K562 (cell line): ENCODE data around the gene CKS2. TPM values are rescaled to one million over a fixed set of nuclear protein-coding genes. Genes with fewer than 3 reads are reported as not detected.
"Not testable (repeated sequence)": the region's sequence is repeated elsewhere in the genome, so short reads cannot be mapped to it uniquely, and the experiment has no call there.

Source experiments
- ATAC-seq: fragments of 200-7000 bp; cut with Tn5 transposase; 3 replicates; pipeline ENCODE4 v1.9.1; 2020; ENCODE audit warnings: moderate library complexity
- BruUV-seq: library from RNA; stranded (reverse); fragments of 400-500 nt; replicated peaks from 2 replicates; lab custom pipeline; 2021; lab: Mats Ljungman, UMichigan
- CTCF ChIA-PET: fragments of 300-600 bp; formaldehyde crosslinking; extraction: SDS; loops from one replicate; lab custom pipeline; 2021; ENCODE audit warnings: low intra/inter-chr PET ratio; lab: Yijun Ruan, JAX
- POLR2A ChIA-PET: fragments of 300-600, 350-650 bp; sonication (Branson Sonifier 250); formaldehyde crosslinking; extraction: SDS; loops from one replicate; lab custom pipeline; 2021; ENCODE audit warnings: antibody characterized with exemption, inconsistent platforms; lab: Yijun Ruan, JAX
- DNase-seq, 4 experiments: peaks; one replicate each; pipeline versions ENCODE4 v3.0.0 to v3.0.0-alpha.2; 2011 to 2018; ENCODE audit warnings: low spot score in 3 of 4, mixed read lengths in 3 of 4; ENCODE audit errors: extremely low read depth in 1 of 4
- FAIRE-seq: peaks from 2 replicates; lab custom pipeline; 2011; peaks lifted over from hg19 to GRCh38; lab: Jason Lieb, UNC
- H2AFZ ChIP-seq: 2 replicates; pipeline ENCODE4 v1.6.0; 2011; ENCODE audit warnings: low read depth, low read length, control low read depth, inconsistent platforms
- H3K27ac ChIP-seq: fragments of 200-600 bp; 3 replicates; pipeline ENCODE4 v1.8.0; 2011; ENCODE audit warnings: low read depth, mild to moderate bottlenecking, control low read depth, inconsistent platforms, low read length, moderate library complexity, mixed read lengths; ENCODE audit errors: extremely low read depth
- H3K27me3 ChIP-seq, 2 experiments: fragments of 300-600 bp in 1 of 2; 2 replicates in 1 of 2; 3 replicates in 1 of 2; pipeline versions ENCODE4 v1.6.0 to v1.8.0; 2011; ENCODE audit warnings: inconsistent platforms in 2 of 2, low read length in 2 of 2, mild to moderate bottlenecking in 1 of 2, mixed read lengths in 1 of 2, moderate library complexity in 1 of 2; ENCODE audit not compliant: control insufficient read depth in 2 of 2, insufficient read depth in 2 of 2
- H3K36me3 ChIP-seq: fragments of 300-600 bp; 3 replicates; pipeline ENCODE4 v1.8.0; 2011; ENCODE audit warnings: mild to moderate bottlenecking, low read length, inconsistent platforms; ENCODE audit not compliant: control insufficient read depth, insufficient read depth
- H3K4me1 ChIP-seq, 2 experiments: fragments of 200-600 bp in 1 of 2; replicated peaks in 1 of 2; 2 replicates in 1 of 2; 3 replicates in 1 of 2; pipeline versions ENCODE4 v1.5.1 to v1.8.0; 2011; ENCODE audit warnings: inconsistent platforms in 2 of 2, low read length in 2 of 2, mild to moderate bottlenecking in 1 of 2, mixed read lengths in 1 of 2, moderate library complexity in 1 of 2; ENCODE audit not compliant: control insufficient read depth in 2 of 2, insufficient read depth in 2 of 2
- H3K4me2 ChIP-seq: 2 replicates; pipeline ENCODE4 v1.6.1; 2011; ENCODE audit warnings: low read length, control low read depth, inconsistent platforms, mixed read lengths; ENCODE audit not compliant: insufficient read depth
- H3K4me3 ChIP-seq: fragments of 200-600 bp; sonication (generic), shearing (Covaris generic); 2 replicates; pipeline ENCODE4 v1.5.1; 2016; ENCODE audit warnings: control low read depth, inconsistent platforms
- H3K79me2 ChIP-seq: fragments of 200-600 bp; 3 replicates; pipeline ENCODE4 v1.8.0; 2011; ENCODE audit warnings: low read length, inconsistent platforms; ENCODE audit not compliant: control insufficient read depth, insufficient read depth
- H3K9ac ChIP-seq, 2 experiments: 2 replicates each; pipeline versions ENCODE4 v1.6.0 to v1.6.1; 2011; ENCODE audit warnings: low read depth in 2 of 2, low read length in 2 of 2, control low read depth in 1 of 2, inconsistent platforms in 1 of 2, mild to moderate bottlenecking in 1 of 2, mixed read lengths in 1 of 2; ENCODE audit not compliant: insufficient read depth in 1 of 2
- H3K9me1 ChIP-seq: one replicate; pipeline ENCODE4 v1.6.0; 2011; ENCODE audit warnings: inconsistent platforms, mild to moderate bottlenecking, low read length, moderate library complexity; ENCODE audit not compliant: control insufficient read depth, insufficient read depth
- H3K9me3 ChIP-seq: replicated peaks from 2 replicates; pipeline ENCODE4 v1.5.1; 2011; ENCODE audit warnings: low read depth, low read length, inconsistent platforms; ENCODE audit not compliant: control insufficient read depth, insufficient read depth
- H4K20me1 ChIP-seq: replicated peaks from 2 replicates; pipeline ENCODE4 v1.6.1; 2011; ENCODE audit warnings: low read length, inconsistent platforms, mixed read lengths; ENCODE audit not compliant: control insufficient read depth, insufficient read depth
- ARID1B ChIP-seq: fragments of 450-650 bp; IDR thresholded peaks from 2 replicates; pipeline ENCODE4 v1.6.1; 2016; ENCODE audit warnings: antibody characterized with exemption, mild to moderate bottlenecking, inconsistent platforms
- CBFA2T2 ChIP-seq: fragments of 450-650 bp; conservative IDR thresholded peaks from 2 replicates; pipeline ENCODE4 v1.6.1; 2017; ENCODE audit warnings: mild to moderate bottlenecking
- CBFA2T3 ChIP-seq: fragments of 450-650 bp; IDR thresholded peaks from 2 replicates; pipeline ENCODE4 v1.6.1; 2017
- FOXM1 ChIP-seq, 2 experiments: fragments of 450-650 bp in 1 of 2; sonication (generic) in 1 of 2; formaldehyde crosslinking in 1 of 2; IDR thresholded peaks; 2 replicates each; pipeline versions ENCODE4 v1.6.1 to v1.9.0; 2017 to 2022; ENCODE audit warnings: low read depth in 2 of 2, mild to moderate bottlenecking in 2 of 2, missing genetic modification reagents in 1 of 2, moderate library complexity in 1 of 2
- KDM1A ChIP-seq, 2 experiments: fragments of 450-650 bp; IDR thresholded peaks; 2 replicates each; pipeline ENCODE4 v1.6.1; 2016; ENCODE audit warnings: mild to moderate bottlenecking in 2 of 2
- NCOR1 ChIP-seq: fragments of 450-650 bp; IDR thresholded peaks from 2 replicates; pipeline ENCODE4 v1.6.1; 2016; ENCODE audit warnings: mild to moderate bottlenecking, moderate library complexity
- NFIC ChIP-seq: fragments of 450-650 bp; IDR thresholded peaks from 2 replicates; pipeline ENCODE4 v1.6.1; 2017; ENCODE audit warnings: mild to moderate bottlenecking, inconsistent platforms
- SOX6 ChIP-seq: fragments of 450-650 bp; IDR thresholded peaks from 2 replicates; pipeline ENCODE4 v1.6.1; 2014; ENCODE audit warnings: mild to moderate bottlenecking
- TAL1 ChIP-seq: fragments of 450-650 bp; IDR thresholded peaks from 2 replicates; pipeline ENCODE4 v1.6.1; 2016; ENCODE audit warnings: mild to moderate bottlenecking
- TEAD4 ChIP-seq, 2 experiments: sonication (generic) in 1 of 2; formaldehyde crosslinking in 1 of 2; IDR thresholded peaks; 2 replicates each; pipeline versions ENCODE4 v1.6.1 to v1.8.0; 2012 to 2022; ENCODE audit warnings: borderline replicate concordance in 1 of 2, inconsistent platforms in 1 of 2, low read length in 1 of 2, mild to moderate bottlenecking in 1 of 2, missing genetic modification reagents in 1 of 2
- TRIM24 ChIP-seq, 2 experiments: fragments of 450-650 bp; IDR thresholded peaks; 2 replicates each; pipeline ENCODE4 v1.6.1; 2016
- ZMIZ1 ChIP-seq, 2 experiments: fragments of 150-350 bp in 1 of 2; IDR thresholded peaks; 2 replicates each; pipeline ENCODE4 v1.6.1; 2012 to 2016; ENCODE audit warnings: low read depth in 2 of 2, low read length in 2 of 2, mild to moderate bottlenecking in 1 of 2, moderate library complexity in 1 of 2
- ZNF143 ChIP-seq: sonication (generic); formaldehyde crosslinking; IDR thresholded peaks from 2 replicates; pipeline ENCODE4 v1.9.0; 2022; ENCODE audit warnings: mild to moderate bottlenecking, missing genetic modification reagents
- WGBS: fragments of 100-300 bp; shearing (Covaris generic); methylation state at CpG from one replicate; pipeline ENCODE4 v1.1.6; 2016; ENCODE audit warnings: low coverage, mixed read lengths; ENCODE audit not compliant: insufficient coverage; ENCODE audit errors: missing lambda C conversion rate; 5-methylcytosine and 5-hydroxymethylcytosine counted together
- in situ Hi-C: fragments of 300-500 bp; cut with MboI; formaldehyde crosslinking; loops from 4 replicates; pipeline ENCODE4 v1.15.0; 2018; ENCODE audit warnings: inconsistent platforms, mixed read lengths
- intact Hi-C: fragments of 100-400 bp; cut with micrococcal nuclease; formaldehyde crosslinking; loops from 2 replicates; pipeline ENCODE4 v1.14.2; 2022
- polyA plus RNA-seq, 8 experiments: library from polyadenylated mRNA; depleted of rRNA in 4 of 8; stranded (reverse) in 5 of 8; unstranded in 3 of 8; fragments of >200 nt; fragmentation: Nextera tagmentation in 2 of 8; fragmentation: Illumina TruSeq in 1 of 8; extraction: Ambion mirVana in 2 of 8; extraction: Trizol in 1 of 8; gene quantifications; 2 replicates each; pipeline versions ENCODE4 v1.2.1 to v1.2.3, GENCODE V29; 2011 to 2014; ENCODE audit warnings: inconsistent platforms in 1 of 8, missing spikeins in 1 of 8
- total RNA-seq, 7 experiments: library from RNA; depleted of rRNA in 6 of 7; stranded (reverse); fragments of >200 nt in 6 of 7; fragmentation: Illumina TruSeq in 2 of 7; extraction: Trizol in 2 of 7; gene quantifications; 2 replicates each; pipeline versions ENCODE4 v1.2.1 to v1.2.3, GENCODE V29; 2011 to 2021; ENCODE audit warnings: low replicate concordance in 1 of 7

CKS2 gene
- total and polyA plus RNA-seq, 9 of the 15 experiments (the other 6 are each of a cell fraction or from before 2014, with no cell fraction given): 123 to 941 (median 321) TPM

DNA sequence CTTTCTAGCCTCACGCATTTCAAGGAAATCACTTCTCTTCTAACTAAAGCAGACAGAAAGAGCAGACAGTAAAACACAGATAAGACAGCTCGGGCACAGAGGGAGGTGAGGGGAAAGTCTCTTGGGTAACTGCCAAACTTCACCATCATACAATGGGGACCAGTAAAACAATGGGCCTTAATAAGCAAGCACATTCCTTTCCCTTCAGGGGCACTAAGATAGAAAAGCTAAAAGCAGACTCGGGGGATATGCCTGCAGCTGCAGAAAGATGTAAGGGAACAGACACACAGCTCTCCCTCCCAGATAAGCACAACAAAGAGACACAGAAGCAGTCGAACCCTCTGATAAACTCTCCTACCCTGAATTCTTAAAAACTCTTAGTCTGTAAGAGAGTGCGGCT is 15.6 kb upstream of the CKS2 start:
- H3K79me2 ChIP-seq: no peaks in the 10 kb centered on the region
- H3K9me3 ChIP-seq: no peaks in the 10 kb centered on the region; the same call in 1 of the 2 replicates
- ChIA-PET POLR2A (no interaction called here), CTCF (no interaction called here)
- BruUV-seq: no TSS peak
- intact Hi-C loops: no loop called here
- peak in 1 of 4 experiments; percentile 55 for DNase-seq
- in situ Hi-C loops: no loop called here
- H3K9me1 ChIP-seq: no peaks in the 10 kb centered on the region
- H4K20me1 ChIP-seq: no peaks in the 10 kb centered on the region
- H3K9ac ChIP-seq: no peak overlapping the region
- no peaks in the 10 kb centered on the region for H3K4me1 ChIP-seq
- H2AFZ ChIP-seq: no peak overlapping the region
- no peak overlapping the region for H3K4me3 ChIP-seq
- ATAC-seq: no peak
- WGBS: 0% methylated on average over 4 of the region's 5 CpGs
- H3K27ac ChIP-seq: no peak overlapping the region
- H3K27me3 ChIP-seq: no peaks in the 10 kb centered on the region
- H3K4me2 ChIP-seq: no peak overlapping the region
- TF ChIP-seq CBFA2T2 (peak; percentile 83), SOX6 (peak; percentile 86), ARID1B (peak; percentile 44; the same call in 1 of the 2 replicates), FOXM1 (IDR thresholded peaks at IDR 0.05; ENCODE audit: low read depth) (no peak), FOXM1 (CRISPR knock-in tag; IDR thresholded peaks at IDR 0.05; ENCODE audit: low read depth) (no peak), ZNF143 (CRISPR knock-in tag) (no peak), ZMIZ1 (IDR thresholded peaks at IDR 0.05; ENCODE audit: low read depth in 2 of 2, low read length in 2 of 2) (no peak), KDM1A (IDR thresholded peaks at IDR 0.05) (peak in 1 of 2 experiments; percentile 30; a peak in 1 of 4 replicates), NFIC (peak; percentile 76), NCOR1 (peak; percentile 61; the same call in 1 of the 2 replicates), TRIM24 (IDR thresholded peaks at IDR 0.05) (peak in 1 of 2 experiments; percentile 39; a peak in 1 of 4 replicates), TEAD4 (IDR thresholded peaks at IDR 0.05; ENCODE audit: low read length) (peak; percentile 13; the same call in 1 of the 2 replicates), TEAD4 (CRISPR knock-in tag; IDR thresholded peaks at IDR 0.05; ENCODE audit: borderline replicate concordance) (no peak), TAL1 (peak; percentile 67; the same call in 1 of the 2 replicates), CBFA2T3 (peak; percentile 88)
- peak; percentile 76 for FAIRE-seq
- no peaks in the 10 kb centered on the region for H3K36me3 ChIP-seq

GRCh38 chr9:89301996-89302395 is 9.0 kb upstream of the CKS2 start:
- in situ Hi-C loops, H3K9me3 ChIP-seq, FAIRE-seq: not testable (repeated sequence)

More at GRCh38 chr9:89301996-89302395, 9.0 kb upstream of the CKS2 start:
- POLR2A ChIA-PET: interaction anchor here (0.6 kb wide), 1 partner anchor 17 kb away, joined by 3 read pairs; the partner anchor contains the start of gene SECISBP2
- intact Hi-C loops, BruUV-seq, H3K4me2 ChIP-seq, H3K4me3 ChIP-seq, H4K20me1 ChIP-seq, H3K79me2 ChIP-seq, H3K9ac ChIP-seq, H3K4me1 ChIP-seq, H3K36me3 ChIP-seq, H3K27me3 ChIP-seq, H2AFZ ChIP-seq, H3K27ac ChIP-seq, H3K9me1 ChIP-seq, CTCF ChIA-PET, ATAC-seq, DNase-seq: not testable (repeated sequence)
- 8% methylated on average over 2 of the region's 2 CpGs for WGBS
